Sigmoid colon (tissue), 7 donors: ENCODE measurements around the gene SIGLECL1. TPM values are rescaled to one million over a fixed set of nuclear protein-coding genes. Genes with fewer than 3 reads are reported as not detected.

Experiments
- DNase-seq: peaks from one replicate; pipeline ENCODE4 v3.0.0-alpha.2; 2019
- H3K27ac ChIP-seq, 4 donors: fragments of 200-600 bp; sonication (generic); one replicate each; pipeline ENCODE4 v1.5.1; 2016 to 2019; ENCODE audit warnings: mild to moderate bottlenecking in 1 of 4
- H3K27me3 ChIP-seq, 3 donors: fragments of 200-600 bp; sonication (generic); one replicate each; pipeline ENCODE4 v1.5.1; 2019; ENCODE audit warnings: mild to moderate bottlenecking in 1 of 3
- H3K36me3 ChIP-seq, 4 donors: fragments of 200-600 bp; sonication (generic); one replicate each; pipeline ENCODE4 v1.5.1; 2016 to 2019
- H3K4me1 ChIP-seq, 4 donors: fragments of 200-600 bp; sonication (generic); one replicate each; pipeline ENCODE4 v1.5.1; 2017 to 2019
- H3K4me3 ChIP-seq, 4 donors: fragments of 200-600 bp; sonication (generic); one replicate each; pipeline ENCODE4 v1.5.1; 2017 to 2019; ENCODE audit warnings: mild to moderate bottlenecking in 2 of 4, moderate library complexity in 1 of 4
- H3K9me3 ChIP-seq, 4 donors: fragments of 200-600 bp in 3 of 4; sonication (generic) in 3 of 4; one replicate each; pipeline versions ENCODE4 v1.5.1 to v1.6.1; 2013 to 2019
- EP300 ChIP-seq, 4 donors: sonication (generic); formaldehyde crosslinking; IDR thresholded peaks; one replicate each; pipeline ENCODE4 v1.6.1; 2017; ENCODE audit warnings: antibody characterized with exemption in 4 of 4
- POLR2A ChIP-seq, 2 donors: fragments of 450-650 bp; IDR thresholded peaks; one replicate each; pipeline ENCODE4 v1.6.1; 2016; ENCODE audit warnings: antibody characterized with exemption in 2 of 2, mild to moderate bottlenecking in 2 of 2, moderate library complexity in 2 of 2
- POLR2AphosphoS5 ChIP-seq, 4 donors: sonication (generic); formaldehyde crosslinking; IDR thresholded peaks; one replicate each; pipeline ENCODE4 v1.6.1; 2017; ENCODE audit warnings: antibody characterized with exemption in 4 of 4
- WGBS, 2 donors: extraction: QIAGEN DNeasy Blood & Tissue Kit; methylation state at CpG; one replicate each; pipeline ENCODE4 v1.1.7; 2013; 5-methylcytosine and 5-hydroxymethylcytosine counted together
- intact Hi-C: fragments of 100-400 bp; cut with DNase I; formaldehyde crosslinking; loops from one replicate; pipeline ENCODE4 v1.15.1; 2023
- polyA plus RNA-seq, 3 donors: library from polyadenylated mRNA; stranded (reverse); fragments of 200-250 nt; gene quantifications; one replicate each; pipeline ENCODE4 v1.2.3, GENCODE V29; 2013
- total RNA-seq, 4 donors: library from RNA; depleted of rRNA; stranded (reverse); fragments of >200 nt; gene quantifications; one replicate each; pipeline ENCODE4 v1.1.0, GENCODE V29; 2016
- TF ChIP-seq, protein P1 (sequence below), 4 experiments: fragments of 450-650 bp in 3 of 4; fragments of 200-600 bp in 1 of 4; IDR thresholded peaks; one replicate each; pipeline ENCODE4 v1.5.1; 2016 to 2019; ENCODE audit warnings: antibody characterized with exemption in 4 of 4, mild to moderate bottlenecking in 3 of 4, moderate library complexity in 2 of 4
- donor health status: healthy with polysubstance abuse.
- donor health status: Bipolar disorder and iron deficiency.
- donor health status: healthy.

Gene SIGLECL1
- not detected for total RNA-seq
- polyA plus RNA-seq = not detected

DNA sequence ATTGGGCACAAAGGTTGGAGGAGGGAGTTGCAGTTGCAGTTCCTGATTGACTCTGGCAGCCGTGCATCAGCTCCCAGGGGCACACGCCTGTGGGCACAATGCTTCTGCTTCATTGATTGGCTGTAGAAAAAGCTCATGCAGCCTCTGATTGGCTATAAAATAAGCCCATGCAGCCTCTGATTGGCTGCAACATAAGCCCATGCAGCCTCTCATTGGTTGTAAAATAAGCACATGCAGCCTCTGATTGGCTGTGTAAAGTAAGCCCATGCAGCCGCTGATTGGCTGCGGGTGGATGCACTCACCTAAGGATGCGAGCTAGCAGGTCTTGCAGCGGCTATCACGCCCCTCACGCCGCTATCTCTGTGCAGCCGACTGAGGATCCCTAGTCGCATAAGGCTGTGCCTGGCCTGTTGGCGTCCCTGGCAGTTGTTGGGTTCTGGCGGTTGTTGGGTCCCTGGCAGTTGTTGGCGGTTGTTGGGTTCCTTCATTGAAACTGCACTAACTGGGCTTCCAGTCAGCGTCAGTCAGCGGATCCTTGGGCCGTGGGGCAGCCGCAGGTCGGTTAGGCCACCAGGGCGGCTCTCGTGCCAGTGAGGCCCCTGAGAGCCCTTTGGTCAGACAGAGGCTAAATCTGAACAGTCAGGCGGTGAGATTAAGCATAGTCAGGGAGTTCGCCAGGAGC is at the start of gene SIGLECL1:
SIGLECL1 (plus strand) TSS at position 295 of the 682 bp plus-strand sequence. CDS start 12,993 bp downstream, outside the sequence.
- Histone ChIP-seq H3K4me1 (no peaks in the 10 kb centered on the region), H3K4me3 (no peak within 1 kb of the TSS), H3K27ac (no peak within 1 kb of the TSS), H3K36me3 (no peaks in the 10 kb centered on the region), H3K9me3 (no peaks in the 10 kb centered on the region), H3K27me3 (peaks cover 0 to 4% (median 0%) of the 10 kb centered on the region in 3 donors)
- no peak for DNase-seq
- no peak for TF ChIP-seq POLR2AphosphoS5 (IDR thresholded peaks at IDR 0.05)
- WGBS, 2 donors = 94 to 95% methylated on average over 23 of the region's 23 CpGs
- intact Hi-C loops = no loop called here

DNA sequence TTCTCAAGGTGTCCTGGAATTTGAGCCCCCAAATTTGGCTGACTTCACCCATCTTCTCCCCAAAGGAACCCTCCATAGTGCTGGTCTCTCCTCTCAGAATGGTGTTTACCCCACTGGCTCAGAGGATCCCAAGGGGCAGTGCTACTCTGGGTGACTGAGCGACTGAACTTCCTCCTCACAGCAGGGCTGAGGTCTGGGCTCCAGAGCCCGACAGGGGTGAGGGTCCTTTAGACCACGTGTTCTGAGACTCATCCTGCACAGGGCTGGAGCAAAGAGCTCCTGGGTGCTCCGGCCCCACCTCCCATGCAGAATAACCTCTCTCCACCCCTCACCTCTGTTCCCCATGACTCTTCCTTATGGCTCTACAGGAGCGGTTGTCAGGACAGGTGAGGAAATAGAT is 49.2 kb upstream of the SIGLECL1 start:
- no peaks in the 10 kb centered on the region for H3K9me3 ChIP-seq
- peaks cover 0 to 10% (median 0%) of the 10 kb centered on the region in 3 donors for H3K27me3 ChIP-seq
- no peak overlapping the region for H3K4me3 ChIP-seq
- H3K36me3 ChIP-seq = no peaks in the 10 kb centered on the region
- H3K4me1 ChIP-seq = no peaks in the 10 kb centered on the region
- TF ChIP-seq POLR2A (IDR thresholded peaks at IDR 0.05) (no peak), POLR2AphosphoS5 (IDR thresholded peaks at IDR 0.05) (no peak), EP300 (IDR thresholded peaks at IDR 0.05) (no peak)
- TF ChIP-seq, protein P1, sequence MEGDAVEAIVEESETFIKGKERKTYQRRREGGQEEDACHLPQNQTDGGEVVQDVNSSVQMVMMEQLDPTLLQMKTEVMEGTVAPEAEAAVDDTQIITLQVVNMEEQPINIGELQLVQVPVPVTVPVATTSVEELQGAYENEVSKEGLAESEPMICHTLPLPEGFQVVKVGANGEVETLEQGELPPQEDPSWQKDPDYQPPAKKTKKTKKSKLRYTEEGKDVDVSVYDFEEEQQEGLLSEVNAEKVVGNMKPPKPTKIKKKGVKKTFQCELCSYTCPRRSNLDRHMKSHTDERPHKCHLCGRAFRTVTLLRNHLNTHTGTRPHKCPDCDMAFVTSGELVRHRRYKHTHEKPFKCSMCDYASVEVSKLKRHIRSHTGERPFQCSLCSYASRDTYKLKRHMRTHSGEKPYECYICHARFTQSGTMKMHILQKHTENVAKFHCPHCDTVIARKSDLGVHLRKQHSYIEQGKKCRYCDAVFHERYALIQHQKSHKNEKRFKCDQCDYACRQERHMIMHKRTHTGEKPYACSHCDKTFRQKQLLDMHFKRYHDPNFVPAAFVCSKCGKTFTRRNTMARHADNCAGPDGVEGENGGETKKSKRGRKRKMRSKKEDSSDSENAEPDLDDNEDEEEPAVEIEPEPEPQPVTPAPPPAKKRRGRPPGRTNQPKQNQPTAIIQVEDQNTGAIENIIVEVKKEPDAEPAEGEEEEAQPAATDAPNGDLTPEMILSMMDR (IDR thresholded peaks at IDR 0.05) = no peak
- no peak overlapping the region for H3K27ac ChIP-seq
- no peak for DNase-seq
- intact Hi-C loops = no loop called here
- 37 to 50% methylated on average over 5 of the region's 5 CpGs for WGBS, 2 donors

DNA sequence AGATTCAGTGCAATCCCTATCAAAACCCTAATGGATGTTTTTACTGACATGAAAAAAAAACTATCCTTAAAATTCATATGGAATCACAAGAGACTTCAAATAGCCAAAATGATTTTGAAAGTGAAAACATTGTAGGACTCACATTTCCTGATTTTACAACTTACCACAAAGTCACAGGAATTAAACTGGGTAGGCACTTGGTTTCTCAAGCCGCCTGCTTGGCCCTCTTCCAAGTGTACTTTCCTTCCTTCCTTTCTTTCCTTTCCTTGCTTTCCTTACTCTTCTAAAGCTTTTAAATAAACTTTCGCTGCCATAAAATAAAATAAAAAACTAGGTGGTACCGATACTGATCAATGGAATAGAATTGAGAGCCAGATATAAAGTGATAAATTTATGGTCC is 47.0 kb upstream of the SIGLECL1 start:
- Histone ChIP-seq H3K27me3 (peaks cover 0 to 4% (median 0%) of the 10 kb centered on the region in 3 donors), H3K4me1 (no peaks in the 10 kb centered on the region), H3K4me3 (no peak overlapping the region), H3K9me3 (no peaks in the 10 kb centered on the region), H3K27ac (no peak overlapping the region), H3K36me3 (no peaks in the 10 kb centered on the region)
- no peak for TF ChIP-seq POLR2AphosphoS5 (IDR thresholded peaks at IDR 0.05)
- DNase-seq = no peak
- intact Hi-C loops = no loop called here
- WGBS, 2 donors = 50 to 51% methylated on average over 3 of the region's 3 CpGs

DNA sequence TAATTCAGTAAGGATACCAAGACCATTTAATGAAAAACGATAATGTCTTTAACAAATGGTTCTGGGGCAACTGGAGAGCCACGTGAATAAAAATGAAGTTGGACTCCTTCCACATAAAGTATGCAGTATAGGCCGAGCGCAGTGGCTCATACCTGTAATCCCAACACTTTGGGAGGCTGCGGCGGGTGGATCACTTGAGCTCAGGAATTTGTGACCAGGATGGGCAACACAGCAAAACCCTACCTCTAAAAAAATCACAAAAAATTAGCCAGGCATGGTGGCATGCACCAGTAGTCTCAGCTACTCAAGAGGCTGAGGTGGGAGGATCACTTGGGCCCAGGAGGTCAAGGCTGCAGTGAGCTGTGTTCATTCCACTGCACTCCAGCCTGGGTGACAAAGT is 46.6 kb upstream of the SIGLECL1 start:
- no peak for DNase-seq
- no peak for TF ChIP-seq POLR2A (IDR thresholded peaks at IDR 0.05)
- TF ChIP-seq POLR2AphosphoS5 (IDR thresholded peaks at IDR 0.05) = no peak
- TF ChIP-seq, protein P1 (IDR thresholded peaks at IDR 0.05) = no peak
- no peak for TF ChIP-seq EP300 (IDR thresholded peaks at IDR 0.05)
- intact Hi-C loops = no loop called here

DNA sequence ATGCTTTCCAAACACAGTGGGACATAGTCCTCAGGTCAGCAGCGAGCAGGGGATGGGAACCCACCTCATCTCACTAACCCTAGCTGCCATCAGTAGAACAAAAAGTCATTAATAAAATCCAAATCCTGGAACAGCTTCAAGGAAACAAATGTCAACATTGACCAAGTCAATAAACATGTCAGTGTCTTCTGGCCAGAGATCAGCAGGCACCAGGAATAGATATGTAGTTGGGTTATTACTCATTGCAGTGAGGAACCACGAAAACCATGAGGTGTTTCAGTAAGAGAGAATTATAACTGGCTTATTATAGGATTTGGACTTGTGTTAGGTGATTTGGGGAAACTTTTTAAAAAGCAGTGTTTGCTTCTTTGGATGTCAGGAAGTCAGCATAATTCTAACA is 43.1 kb upstream of the SIGLECL1 start:
- H3K4me1 ChIP-seq = no peaks in the 10 kb centered on the region
- no peaks in the 10 kb centered on the region for H3K36me3 ChIP-seq
- DNase-seq = no peak
- intact Hi-C loops = no loop called here
- TF ChIP-seq POLR2AphosphoS5 (IDR thresholded peaks at IDR 0.05) (no peak), POLR2A (IDR thresholded peaks at IDR 0.05) (no peak), EP300 (IDR thresholded peaks at IDR 0.05) (no peak)
- TF ChIP-seq, protein P1 (IDR thresholded peaks at IDR 0.05) = no peak
- H3K27me3 ChIP-seq = no peaks in the 10 kb centered on the region
- no peak overlapping the region for H3K4me3 ChIP-seq
- no peak overlapping the region for H3K27ac ChIP-seq
- 29 to 59% methylated on average over 2 of the region's 2 CpGs for WGBS, 2 donors
- H3K9me3 ChIP-seq = no peaks in the 10 kb centered on the region

More for the DNA sequence above, 46.6 kb upstream of the SIGLECL1 start:
- Histone ChIP-seq H3K4me3 (no peak overlapping the region), H3K27ac (no peak overlapping the region), H3K9me3 (no peaks in the 10 kb centered on the region), H3K27me3 (peaks cover 0 to 4% (median 0%) of the 10 kb centered on the region in 3 donors), H3K36me3 (no peaks in the 10 kb centered on the region), H3K4me1 (no peaks in the 10 kb centered on the region)
- 82 to 85% methylated on average over 6 of the region's 6 CpGs for WGBS, 2 donors
